Upper lobe of left lung (tissue), 4 donors: ENCODE results near the gene INPP4B.

Source experiments
- CTCF ChIP-seq, 6 experiments: fragments of 450-650 bp in 4 of 6; fragments of 200-600 bp in 2 of 6; sonication (generic) in 2 of 6; IDR thresholded peaks; one replicate each; pipeline ENCODE4 v1.5.1; 2016 to 2019; ENCODE audit warnings: antibody characterized with exemption in 6 of 6
- POLR2A ChIP-seq, 4 donors: fragments of 450-650 bp; IDR thresholded peaks; one replicate each; pipeline ENCODE4 v1.5.1; 2016 to 2017; ENCODE audit warnings: antibody characterized with exemption in 4 of 4, mild to moderate bottlenecking in 2 of 4

GRCh38 chr4:142393127-142393526, 453.0 kb downstream of the INPP4B start:
- no peak for TF ChIP-seq CTCF (IDR thresholded peaks at IDR 0.05)
- no peak for TF ChIP-seq POLR2A (IDR thresholded peaks at IDR 0.05)
